ENCODE results near the gene PERM1.
"Not testable (repeated sequence)": the region's sequence is repeated elsewhere in the genome, so short reads cannot be mapped to it uniquely, and the experiment has no call there.

PERM1 gene

GRCh38 chr1:1014799-1015681, 33.1 kb upstream of the PERM1 start:
- no peak for DNase-seq

- DNase-seq: peak; percentile 54
Measured at GRCh38 chr1:1013922-1014648, 32.2 kb upstream of the PERM1 start.

- peak; percentile 82 for DNase-seq
Measured at GRCh38 chr1:1013105-1013921, 31.4 kb upstream of the PERM1 start, which contains the start of gene ISG15. Gene ISG15, plus strand, starts transcription at chr1:1013497. Its CDS starts 77 bp downstream, at chr1:1013574.

GRCh38 chr1:1012736-1013104, 30.8 kb upstream of the PERM1 start:
- not testable (repeated sequence) for DNase-seq

- no peak for DNase-seq
Measured at GRCh38 chr1:1011396-1011949, 29.6 kb upstream of the PERM1 start.

- not testable (repeated sequence) for DNase-seq
Measured at GRCh38 chr1:1010131-1010530, 28.2 kb upstream of the PERM1 start.

GRCh38 chr1:1006305-1007159, 24.6 kb upstream of the PERM1 start:
- no peak for DNase-seq

GRCh38 chr1:1005774-1006304, 23.9 kb upstream of the PERM1 start:
- DNase-seq: no peak

GRCh38 chr1:1004780-1005697, 23.1 kb upstream of the PERM1 start:
- DNase-seq: no peak

GRCh38 chr1:1004420-1004779, 22.5 kb upstream of the PERM1 start:
- DNase-seq: no peak

GRCh38 chr1:1003618-1004419, 21.9 kb upstream of the PERM1 start:
- no peak for DNase-seq

- no peak for DNase-seq
Measured at GRCh38 chr1:1001057-1001783, 19.3 kb upstream of the PERM1 start.

- peak; percentile 53 for DNase-seq
Measured at GRCh38 chr1:1000357-1001056, 18.6 kb upstream of the PERM1 start.

- DNase-seq: peak; percentile 82
Measured at GRCh38 chr1:999725-1000356, 17.9 kb upstream of the PERM1 start, which contains the start of gene HES4. Gene HES4, minus strand, starts transcription at chr1:1000097. Its CDS starts 124 bp downstream, at chr1:999973.

- DNase-seq: no peak
Measured at GRCh38 chr1:998995-999724, 17.3 kb upstream of the PERM1 start.

GRCh38 chr1:998745-998994, 16.8 kb upstream of the PERM1 start:
- DNase-seq: no peak
